HFFc6 (cell line): ENCODE data around the gene NUBPL. TPM values are rescaled to one million over a fixed set of nuclear protein-coding genes. Genes with fewer than 3 reads are reported as not detected.
A peak's percentile ranks its signal among the peaks of the same experiment; 100 is the strongest.

Source experiments
- DNase-seq: peaks from one replicate; pipeline ENCODE4 v3.0.0-alpha.2; 2018
- H3K27ac Mint-ChIP-seq: 2 replicates; pipeline ENCODE4 v1.8.0; 2020; ENCODE audit warnings: mild to moderate bottlenecking, mixed read lengths
- H3K27me3 Mint-ChIP-seq: 2 replicates; pipeline ENCODE4 v1.8.0; 2021; ENCODE audit warnings: mild to moderate bottlenecking, moderate library complexity, mixed read lengths; ENCODE audit not compliant: insufficient read depth
- H3K36me3 Mint-ChIP-seq: 2 replicates; pipeline ENCODE4 v1.8.0; 2021; ENCODE audit warnings: low read depth, mixed read lengths
- H3K4me1 Mint-ChIP-seq: 2 replicates; pipeline ENCODE4 v1.8.0; 2020; ENCODE audit warnings: low read depth, mixed read lengths
- H3K4me3 Mint-ChIP-seq: 2 replicates; pipeline ENCODE4 v1.8.0; 2020; ENCODE audit warnings: mild to moderate bottlenecking, moderate library complexity, mixed read lengths
- H3K9me3 Mint-ChIP-seq: 2 replicates; pipeline ENCODE4 v1.8.0; 2020; ENCODE audit warnings: mild to moderate bottlenecking, mixed read lengths
- total RNA-seq, 6 experiments: library from RNA; stranded (reverse); fragmentation: NEBNext Ultra II Directional; extraction: Animal tissue kit (Norgen Biotek cat#: 25700); gene quantifications; 2 replicates in 1 of 6; 3 replicates in 5 of 6; pipeline ENCODE4 v1.2.3, GENCODE V29; 2021
- TF ChIP-seq, protein P1 (sequence below): fragments of 200-600 bp; sonication (generic); IDR thresholded peaks from 2 replicates; pipeline ENCODE4 v1.5.0; 2021; ENCODE audit warnings: antibody characterized with exemption, mild to moderate bottlenecking

NUBPL gene
- total RNA-seq, 6 experiments from 2014 or later, result 8.2 to 10.7 (median 9.7) TPM

DNA sequence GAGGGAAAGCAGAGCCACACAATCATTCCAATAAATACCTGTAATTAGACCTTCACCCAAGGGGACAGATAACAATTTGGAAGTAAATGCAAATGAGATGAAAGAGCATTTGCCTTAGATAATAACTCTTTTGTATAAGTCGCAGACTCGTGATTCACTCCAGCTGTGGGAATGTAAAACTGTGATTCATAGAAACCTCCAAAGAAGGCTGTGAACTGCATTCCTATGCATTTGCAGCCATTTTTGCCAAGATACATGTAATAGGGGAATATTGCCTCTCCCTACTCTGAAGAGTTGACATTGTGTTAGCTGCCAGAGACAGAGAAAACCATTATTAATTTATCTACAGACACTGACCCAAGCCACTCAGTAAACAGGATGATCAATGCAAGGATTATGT, 334.0 kb downstream of the NUBPL start:
- TF ChIP-seq, protein P1, sequence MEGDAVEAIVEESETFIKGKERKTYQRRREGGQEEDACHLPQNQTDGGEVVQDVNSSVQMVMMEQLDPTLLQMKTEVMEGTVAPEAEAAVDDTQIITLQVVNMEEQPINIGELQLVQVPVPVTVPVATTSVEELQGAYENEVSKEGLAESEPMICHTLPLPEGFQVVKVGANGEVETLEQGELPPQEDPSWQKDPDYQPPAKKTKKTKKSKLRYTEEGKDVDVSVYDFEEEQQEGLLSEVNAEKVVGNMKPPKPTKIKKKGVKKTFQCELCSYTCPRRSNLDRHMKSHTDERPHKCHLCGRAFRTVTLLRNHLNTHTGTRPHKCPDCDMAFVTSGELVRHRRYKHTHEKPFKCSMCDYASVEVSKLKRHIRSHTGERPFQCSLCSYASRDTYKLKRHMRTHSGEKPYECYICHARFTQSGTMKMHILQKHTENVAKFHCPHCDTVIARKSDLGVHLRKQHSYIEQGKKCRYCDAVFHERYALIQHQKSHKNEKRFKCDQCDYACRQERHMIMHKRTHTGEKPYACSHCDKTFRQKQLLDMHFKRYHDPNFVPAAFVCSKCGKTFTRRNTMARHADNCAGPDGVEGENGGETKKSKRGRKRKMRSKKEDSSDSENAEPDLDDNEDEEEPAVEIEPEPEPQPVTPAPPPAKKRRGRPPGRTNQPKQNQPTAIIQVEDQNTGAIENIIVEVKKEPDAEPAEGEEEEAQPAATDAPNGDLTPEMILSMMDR, result no peak
- DNase-seq, result peak; percentile 68
- Mint-ChIP-seq H3K27me3 (peaks cover 3% of the 10 kb centered on the region; the same call in 1 of the 2 replicates), H3K36me3 (no peaks in the 10 kb centered on the region), H3K4me1 (peaks cover 36% of the 10 kb centered on the region), H3K27ac (peak overlapping the region; percentile 12; the same call in 1 of the 2 replicates), H3K4me3 (no peak overlapping the region), H3K9me3 (no peaks in the 10 kb centered on the region)

DNA sequence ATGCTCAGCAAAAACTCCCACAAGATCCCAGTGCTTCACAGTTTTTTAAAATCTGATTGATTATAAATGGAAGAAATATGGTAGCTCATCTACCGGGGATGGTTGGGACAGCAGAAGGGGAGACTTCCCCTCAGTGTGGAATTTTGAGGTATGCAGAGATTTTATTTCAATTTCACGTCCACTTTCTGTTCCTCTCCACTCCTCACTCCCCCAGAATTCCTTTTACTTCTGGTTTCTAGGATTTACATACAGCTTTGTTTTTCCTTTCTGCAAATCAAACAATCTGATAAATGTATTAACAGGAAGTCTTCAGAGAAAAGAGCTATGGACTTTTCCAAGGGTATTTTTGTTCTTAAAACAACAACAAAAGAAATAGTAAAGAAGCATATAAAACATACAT, 334.4 kb downstream of the NUBPL start:
- Mint-ChIP-seq H3K4me1 (peaks cover 36% of the 10 kb centered on the region), H3K27ac (peak overlapping the region; percentile 12; the same call in 1 of the 2 replicates), H3K36me3 (no peaks in the 10 kb centered on the region), H3K4me3 (no peak overlapping the region), H3K27me3 (peaks cover 3% of the 10 kb centered on the region; the same call in 1 of the 2 replicates), H3K9me3 (no peaks in the 10 kb centered on the region)
- TF ChIP-seq, protein P1, result no peak
- no peak for DNase-seq

DNA sequence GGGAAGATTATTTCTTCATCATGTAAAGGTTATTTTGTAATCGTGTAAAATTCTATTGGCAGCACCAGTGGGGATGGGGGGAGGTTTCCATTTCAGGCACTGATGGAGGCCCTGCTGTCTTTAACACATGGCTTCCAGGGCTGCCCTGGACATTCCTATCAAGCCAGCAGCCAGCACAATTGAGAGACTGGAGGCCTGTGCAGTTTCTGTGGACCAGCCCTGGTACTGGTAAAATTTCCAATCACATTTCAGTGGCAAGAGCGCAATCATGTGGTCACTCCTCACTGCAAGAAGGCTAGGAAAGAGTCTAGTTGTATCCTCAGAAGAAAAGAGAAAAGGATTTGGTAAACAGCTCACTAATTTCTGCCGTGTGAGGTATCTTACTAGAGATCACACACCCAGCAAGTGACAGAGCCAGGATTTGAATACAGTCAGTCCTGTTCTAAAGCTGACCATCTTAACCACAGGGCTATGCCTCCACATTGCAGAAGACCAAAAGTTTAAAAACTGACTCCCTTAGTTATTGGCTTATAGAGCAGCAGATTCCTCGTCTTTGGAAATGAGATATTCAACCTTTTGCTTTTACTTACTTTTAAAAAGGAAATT, 336.5 kb downstream of the NUBPL start:
- TF ChIP-seq, protein P1, result no peak
- Mint-ChIP-seq H3K27me3 (no peaks in the 10 kb centered on the region), H3K4me1 (peaks cover 35% of the 10 kb centered on the region), H3K4me3 (no peak overlapping the region), H3K9me3 (no peaks in the 10 kb centered on the region), H3K27ac (no peak overlapping the region), H3K36me3 (no peaks in the 10 kb centered on the region)
- DNase-seq, result no peak

DNA sequence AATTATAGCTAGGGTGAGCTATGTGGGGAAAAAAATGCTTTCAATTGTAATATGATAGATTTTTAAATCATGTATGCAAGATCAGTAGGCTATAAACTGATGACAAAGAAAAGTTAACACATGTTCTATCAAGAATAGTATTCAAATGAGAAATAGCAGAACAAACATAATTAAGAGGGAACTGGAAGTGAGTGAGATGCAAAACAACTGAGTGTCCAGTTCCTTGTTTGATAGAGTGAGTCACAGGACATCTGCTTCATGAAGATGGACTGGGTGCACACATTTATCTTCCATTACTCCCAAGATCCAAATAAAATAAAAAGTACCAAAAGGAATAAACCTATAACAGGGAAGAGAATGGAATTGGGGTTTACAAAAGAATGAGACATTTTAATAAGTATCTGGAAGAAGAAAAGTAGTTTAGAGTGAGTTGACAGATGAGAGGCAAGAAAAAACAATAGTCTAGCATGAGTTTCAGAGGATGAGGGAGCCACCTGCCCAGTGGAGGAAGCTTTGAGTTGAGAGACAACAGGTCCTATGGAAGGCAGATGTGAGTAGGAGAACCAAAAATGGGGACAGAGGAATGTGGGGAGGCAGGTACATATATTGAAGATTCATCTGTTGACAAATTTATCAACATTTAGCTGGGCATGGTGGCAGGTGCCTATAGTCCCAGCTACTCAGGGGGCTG, 337.8 kb downstream of the NUBPL start:
- no peak for DNase-seq
- H3K27ac Mint-ChIP-seq, result no peak overlapping the region
- H3K9me3 Mint-ChIP-seq, result no peaks in the 10 kb centered on the region
- H3K4me3 Mint-ChIP-seq, result no peak overlapping the region
- TF ChIP-seq, protein P1, result no peak
- H3K4me1 Mint-ChIP-seq, result peaks cover 25% of the 10 kb centered on the region
- no peaks in the 10 kb centered on the region for H3K27me3 Mint-ChIP-seq
- H3K36me3 Mint-ChIP-seq, result no peaks in the 10 kb centered on the region

DNA sequence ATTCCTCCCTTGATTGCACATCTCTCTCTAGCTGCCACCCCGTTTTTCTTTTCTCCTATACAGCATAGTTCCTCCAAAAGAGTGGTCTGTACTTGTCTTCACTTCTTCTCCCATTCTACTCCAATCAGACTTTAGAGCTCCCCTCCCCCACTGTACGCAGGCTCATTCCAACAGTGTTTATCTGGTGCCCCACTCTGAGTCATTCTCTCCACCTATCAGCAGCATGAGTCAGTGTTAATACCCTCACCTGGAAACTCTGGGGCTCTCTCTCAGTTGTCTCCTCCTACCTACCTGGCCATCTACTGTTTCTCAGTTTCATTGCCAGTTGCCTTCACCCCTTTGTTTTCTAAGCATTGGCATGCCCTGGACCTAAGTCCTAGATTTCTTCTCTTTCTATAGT, 340.8 kb downstream of the NUBPL start:
- Mint-ChIP-seq H3K4me3 (no peak overlapping the region), H3K27ac (no peak overlapping the region), H3K4me1 (peaks cover 5% of the 10 kb centered on the region; the same call in 1 of the 2 replicates), H3K36me3 (no peaks in the 10 kb centered on the region), H3K27me3 (no peaks in the 10 kb centered on the region), H3K9me3 (no peaks in the 10 kb centered on the region)
- TF ChIP-seq, protein P1, result no peak
- no peak for DNase-seq
